Testis (tissue), 2 donors: ENCODE measurements around the gene CCDC85A.

ENCODE experiments used
- POLR2A ChIP-seq: fragments of 450-650 bp; IDR thresholded peaks from one replicate; pipeline ENCODE4 v1.6.1; 2017; ENCODE audit warnings: antibody characterized with exemption, mild to moderate bottlenecking, moderate library complexity
- TF ChIP-seq, protein P1 (sequence below), 3 experiments: fragments of 450-650 bp in 2 of 3; fragments of 200-600 bp in 1 of 3; sonication (generic) in 1 of 3; IDR thresholded peaks; one replicate each; pipeline ENCODE4 v1.5.1; 2016 to 2019; ENCODE audit warnings: antibody characterized with exemption in 3 of 3, mild to moderate bottlenecking in 2 of 3, moderate library complexity in 1 of 3

DNA sequence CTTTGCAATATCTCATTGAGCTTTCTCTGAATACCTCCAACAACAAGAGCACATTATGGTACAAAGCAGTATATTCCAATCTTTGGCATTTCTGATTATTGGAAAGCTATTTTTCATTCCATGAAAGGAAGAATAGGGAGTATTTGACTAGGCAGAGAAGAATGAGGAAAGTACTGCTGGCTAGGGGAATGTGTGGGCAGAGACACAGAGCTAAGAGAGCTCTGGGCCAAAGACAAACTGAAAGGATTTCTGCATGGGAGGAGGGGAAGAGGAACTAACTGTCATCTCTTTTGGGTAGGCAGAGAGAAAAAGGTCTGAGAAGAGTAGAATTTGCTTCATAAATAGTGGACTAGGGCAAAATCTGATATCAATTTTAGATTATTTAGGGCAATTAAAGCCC, 150.8 kb downstream of the CCDC85A start:
- TF ChIP-seq POLR2A: no peak
- TF ChIP-seq, protein P1, sequence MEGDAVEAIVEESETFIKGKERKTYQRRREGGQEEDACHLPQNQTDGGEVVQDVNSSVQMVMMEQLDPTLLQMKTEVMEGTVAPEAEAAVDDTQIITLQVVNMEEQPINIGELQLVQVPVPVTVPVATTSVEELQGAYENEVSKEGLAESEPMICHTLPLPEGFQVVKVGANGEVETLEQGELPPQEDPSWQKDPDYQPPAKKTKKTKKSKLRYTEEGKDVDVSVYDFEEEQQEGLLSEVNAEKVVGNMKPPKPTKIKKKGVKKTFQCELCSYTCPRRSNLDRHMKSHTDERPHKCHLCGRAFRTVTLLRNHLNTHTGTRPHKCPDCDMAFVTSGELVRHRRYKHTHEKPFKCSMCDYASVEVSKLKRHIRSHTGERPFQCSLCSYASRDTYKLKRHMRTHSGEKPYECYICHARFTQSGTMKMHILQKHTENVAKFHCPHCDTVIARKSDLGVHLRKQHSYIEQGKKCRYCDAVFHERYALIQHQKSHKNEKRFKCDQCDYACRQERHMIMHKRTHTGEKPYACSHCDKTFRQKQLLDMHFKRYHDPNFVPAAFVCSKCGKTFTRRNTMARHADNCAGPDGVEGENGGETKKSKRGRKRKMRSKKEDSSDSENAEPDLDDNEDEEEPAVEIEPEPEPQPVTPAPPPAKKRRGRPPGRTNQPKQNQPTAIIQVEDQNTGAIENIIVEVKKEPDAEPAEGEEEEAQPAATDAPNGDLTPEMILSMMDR (IDR thresholded peaks at IDR 0.05): no peak
